Hepatocyte (in vitro differentiated cells): ENCODE measurements around the gene SLC12A1. TPM values are rescaled to one million over a fixed set of nuclear protein-coding genes. Genes with fewer than 3 reads are reported as not detected.
"Not testable (repeated sequence)": the region's sequence is repeated elsewhere in the genome, so short reads cannot be mapped to it uniquely, and the experiment has no call there.

Source experiments
- DNase-seq: peaks from one replicate; pipeline ENCODE4 v3.0.0-alpha.2; 2016; ENCODE audit warnings: low spot score
- H2AFZ ChIP-seq: fragments of 200-600 bp; sonication (generic); 2 replicates; pipeline ENCODE4 v1.6.0; 2016; ENCODE audit warnings: antibody characterized with exemption, mild to moderate bottlenecking
- H3K27ac ChIP-seq: fragments of 200-600 bp; sonication (generic); 2 replicates; pipeline ENCODE4 v1.5.1; 2016; ENCODE audit warnings: mild to moderate bottlenecking
- H3K27me3 ChIP-seq: fragments of 200-600 bp; sonication (generic); 2 replicates; pipeline ENCODE4 v1.6.1; 2016
- H3K36me3 ChIP-seq: fragments of 200-600 bp; sonication (generic); replicated peaks from 2 replicates; pipeline ENCODE4 v1.5.1; 2016; ENCODE audit warnings: low read depth; ENCODE audit not compliant: insufficient read depth
- H3K4me1 ChIP-seq: fragments of 200-600 bp; sonication (generic); 2 replicates; pipeline ENCODE4 v1.5.1; 2016; ENCODE audit warnings: mild to moderate bottlenecking, moderate library complexity; ENCODE audit not compliant: insufficient read depth
- H3K4me2 ChIP-seq: fragments of 200-600 bp; sonication (generic); 2 replicates; pipeline ENCODE4 v1.6.0; 2016
- H3K4me3 ChIP-seq: fragments of 200-600 bp; sonication (generic); 2 replicates; pipeline ENCODE4 v1.5.1; 2016; ENCODE audit warnings: mild to moderate bottlenecking
- H3K79me2 ChIP-seq: fragments of 200-600 bp; sonication (generic); 2 replicates; pipeline ENCODE4 v1.6.0; 2017; ENCODE audit warnings: mild to moderate bottlenecking
- H3K9me2 ChIP-seq: fragments of 200-600 bp; sonication (generic); replicated peaks from 2 replicates; pipeline ENCODE4 v1.6.0; 2017; ENCODE audit warnings: mild to moderate bottlenecking; ENCODE audit not compliant: insufficient read depth
- H3K9me3 ChIP-seq: fragments of 200-600 bp; sonication (generic); 2 replicates; pipeline ENCODE4 v1.5.1; 2016; ENCODE audit warnings: low read depth, mild to moderate bottlenecking
- H4K20me1 ChIP-seq: fragments of 200-600 bp; sonication (generic); 2 replicates; pipeline ENCODE4 v1.6.0; 2016; ENCODE audit warnings: mild to moderate bottlenecking; ENCODE audit not compliant: insufficient read depth, poor library complexity, severe bottlenecking
- EZH2 ChIP-seq: fragments of 200-600 bp; sonication (generic); IDR thresholded peaks from 2 replicates; pipeline ENCODE4 v1.6.1; 2016; ENCODE audit warnings: antibody characterized with exemption, mild to moderate bottlenecking, borderline replicate concordance
- EZH2phosphoT487 ChIP-seq: fragments of 200-600 bp; sonication (generic); IDR thresholded peaks from one replicate; pipeline ENCODE4 v1.6.1; 2018; ENCODE audit warnings: antibody characterized with exemption, mild to moderate bottlenecking, low read depth, moderate library complexity; ENCODE audit not compliant: unreplicated experiment, severe bottlenecking
- WGBS: methylation state at CpG from one replicate; pipeline ENCODE4 v1.1.6; 2016; ENCODE audit warnings: low lambda C conversion rate; ENCODE audit errors: missing lambda C conversion rate; 5-methylcytosine and 5-hydroxymethylcytosine counted together
- polyA plus RNA-seq: library from polyadenylated mRNA; unstranded; fragments of >200 nt; fragmentation: Nextera tagmentation; extraction: Ambion mirVana; gene quantifications from 2 replicates; pipeline ENCODE4 v1.2.1, GENCODE V29; 2016
- total RNA-seq: library from RNA; depleted of rRNA; stranded (reverse); fragments of >200 nt; gene quantifications from 2 replicates; pipeline ENCODE4 v1.2.3, GENCODE V29; 2014
- TF ChIP-seq, protein P1 (sequence below): fragments of 200-600 bp; sonication (generic); IDR thresholded peaks from 2 replicates; pipeline ENCODE4 v1.5.1; 2016; ENCODE audit warnings: antibody characterized with exemption, mild to moderate bottlenecking; ENCODE audit not compliant: poor library complexity

Gene SLC12A1
- total and polyA plus RNA-seq, 2 experiments from 2014 or later: not detected

DNA sequence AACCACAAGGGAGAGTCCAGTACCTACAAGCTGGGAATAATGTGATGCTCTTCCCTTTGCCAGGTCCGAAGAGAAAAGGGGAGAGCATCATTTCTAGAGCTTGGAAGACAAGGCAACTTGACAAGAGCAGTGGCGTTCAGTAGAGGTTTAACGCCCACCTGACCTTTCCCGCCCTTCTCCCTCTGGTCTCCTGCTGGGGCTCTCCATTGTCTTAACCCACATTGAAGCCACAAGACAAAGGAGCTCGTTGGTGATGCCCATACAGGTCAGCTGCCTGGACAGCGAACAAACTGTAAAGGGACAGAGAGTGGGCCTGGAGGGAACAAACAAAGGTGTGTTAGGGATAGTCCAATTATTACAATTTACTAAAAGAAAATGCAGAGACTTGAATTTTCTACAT, 112.0 kb downstream of the SLC12A1 start:
- Histone ChIP-seq H3K4me2 (no peak overlapping the region), H3K27ac (no peak overlapping the region), H3K9me2 (no peaks in the 10 kb centered on the region), H3K4me1 (no peaks in the 10 kb centered on the region), H4K20me1 (no peaks in the 10 kb centered on the region), H2AFZ (no peak overlapping the region), H3K27me3 (no peaks in the 10 kb centered on the region), H3K79me2 (no peaks in the 10 kb centered on the region), H3K4me3 (no peak overlapping the region), H3K36me3 (no peaks in the 10 kb centered on the region), H3K9me3 (no peaks in the 10 kb centered on the region)
- TF ChIP-seq EZH2 (no peak), EZH2phosphoT487 (no peak)
- TF ChIP-seq, protein P1, sequence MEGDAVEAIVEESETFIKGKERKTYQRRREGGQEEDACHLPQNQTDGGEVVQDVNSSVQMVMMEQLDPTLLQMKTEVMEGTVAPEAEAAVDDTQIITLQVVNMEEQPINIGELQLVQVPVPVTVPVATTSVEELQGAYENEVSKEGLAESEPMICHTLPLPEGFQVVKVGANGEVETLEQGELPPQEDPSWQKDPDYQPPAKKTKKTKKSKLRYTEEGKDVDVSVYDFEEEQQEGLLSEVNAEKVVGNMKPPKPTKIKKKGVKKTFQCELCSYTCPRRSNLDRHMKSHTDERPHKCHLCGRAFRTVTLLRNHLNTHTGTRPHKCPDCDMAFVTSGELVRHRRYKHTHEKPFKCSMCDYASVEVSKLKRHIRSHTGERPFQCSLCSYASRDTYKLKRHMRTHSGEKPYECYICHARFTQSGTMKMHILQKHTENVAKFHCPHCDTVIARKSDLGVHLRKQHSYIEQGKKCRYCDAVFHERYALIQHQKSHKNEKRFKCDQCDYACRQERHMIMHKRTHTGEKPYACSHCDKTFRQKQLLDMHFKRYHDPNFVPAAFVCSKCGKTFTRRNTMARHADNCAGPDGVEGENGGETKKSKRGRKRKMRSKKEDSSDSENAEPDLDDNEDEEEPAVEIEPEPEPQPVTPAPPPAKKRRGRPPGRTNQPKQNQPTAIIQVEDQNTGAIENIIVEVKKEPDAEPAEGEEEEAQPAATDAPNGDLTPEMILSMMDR: no peak
- DNase-seq: no peak
- 67% methylated on average over 6 of the region's 6 CpGs for WGBS

DNA sequence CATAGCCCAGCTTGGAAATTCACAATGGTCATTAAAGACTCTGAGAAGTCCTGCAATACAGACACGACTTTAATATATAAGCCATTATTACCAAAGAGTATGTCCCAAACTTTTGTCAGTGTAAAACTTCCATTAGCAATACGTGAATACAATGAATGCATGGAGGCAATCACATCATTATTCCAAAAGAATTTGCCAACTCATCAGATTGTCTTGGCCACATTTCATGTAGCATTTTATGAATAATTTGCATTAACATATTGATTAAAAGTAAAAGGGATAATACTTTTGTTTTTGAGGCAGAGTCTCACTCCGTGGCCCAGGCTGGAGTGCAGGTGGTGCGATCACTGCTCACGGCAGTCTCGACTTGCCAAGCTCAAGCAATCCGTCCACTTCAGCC, 117.2 kb downstream of the SLC12A1 start:
- TF ChIP-seq EZH2 (no peak), EZH2phosphoT487 (no peak)
- TF ChIP-seq, protein P1: no peak
- H3K79me2 ChIP-seq: no peaks in the 10 kb centered on the region
- no peak overlapping the region for H3K4me2 ChIP-seq
- no peaks in the 10 kb centered on the region for H3K9me2 ChIP-seq
- H4K20me1 ChIP-seq: no peaks in the 10 kb centered on the region
- H3K4me1 ChIP-seq: no peaks in the 10 kb centered on the region
- H3K9me3 ChIP-seq: no peaks in the 10 kb centered on the region
- H2AFZ ChIP-seq: no peak overlapping the region
- no peaks in the 10 kb centered on the region for H3K27me3 ChIP-seq
- no peak for DNase-seq
- no peaks in the 10 kb centered on the region for H3K36me3 ChIP-seq
- H3K4me3 ChIP-seq: no peak overlapping the region
- H3K27ac ChIP-seq: no peak overlapping the region
- 91% methylated on average over 7 of the region's 7 CpGs for WGBS

DNA sequence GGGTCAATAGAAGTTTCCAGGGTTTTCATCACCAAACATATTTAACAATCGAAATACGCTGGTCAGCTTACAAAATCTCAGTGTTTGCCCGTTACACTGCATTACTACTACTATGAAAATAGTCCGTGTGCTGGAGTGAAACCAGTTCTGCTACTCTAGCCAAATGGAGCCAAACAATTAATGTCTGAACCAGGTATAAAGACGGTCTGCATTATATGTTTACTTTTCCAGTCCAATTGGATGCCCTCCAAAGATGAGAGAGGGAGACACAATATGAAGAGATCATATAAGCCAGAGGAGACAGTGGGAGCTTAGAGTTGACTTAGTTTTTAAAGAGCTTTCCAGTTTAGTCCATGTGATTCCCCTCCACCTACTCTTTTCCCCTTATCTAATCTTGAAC, 118.8 kb downstream of the SLC12A1 start:
- no peak overlapping the region for H3K27ac ChIP-seq
- no peaks in the 10 kb centered on the region for H3K36me3 ChIP-seq
- no peaks in the 10 kb centered on the region for H3K27me3 ChIP-seq
- no peaks in the 10 kb centered on the region for H3K79me2 ChIP-seq
- no peak overlapping the region for H3K4me3 ChIP-seq
- 66% methylated on average over 5 of the region's 5 CpGs for WGBS
- TF ChIP-seq, protein P1: no peak
- TF ChIP-seq EZH2: no peak
- no peak for TF ChIP-seq EZH2phosphoT487
- H3K4me2 ChIP-seq: no peak overlapping the region
- no peak for DNase-seq
- H3K9me2 ChIP-seq: no peaks in the 10 kb centered on the region
- H3K4me1 ChIP-seq: no peaks in the 10 kb centered on the region
- no peaks in the 10 kb centered on the region for H3K9me3 ChIP-seq
- no peak overlapping the region for H2AFZ ChIP-seq
- no peaks in the 10 kb centered on the region for H4K20me1 ChIP-seq

DNA sequence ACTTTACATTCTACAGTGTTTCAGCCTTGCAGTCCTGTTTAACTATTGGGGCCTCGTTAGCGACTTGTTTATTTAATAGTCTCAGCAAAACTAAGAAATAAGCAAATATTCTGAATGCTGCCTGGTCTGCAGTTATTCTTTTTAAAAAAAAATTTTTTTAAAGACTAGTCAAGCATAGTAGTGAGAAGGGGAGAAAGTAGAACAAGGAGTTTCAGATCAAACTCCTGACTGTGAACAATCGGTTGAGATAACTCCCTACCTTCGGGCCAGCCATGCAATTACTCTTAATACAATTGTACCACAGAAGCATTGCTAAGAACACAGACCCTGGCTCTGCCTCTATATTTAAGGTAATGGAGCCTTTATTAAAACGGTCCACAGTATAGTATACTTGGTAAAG, 119.3 kb downstream of the SLC12A1 start:
- TF ChIP-seq, protein P1: no peak
- no peak for TF ChIP-seq EZH2
- TF ChIP-seq EZH2phosphoT487: no peak
- Histone ChIP-seq H3K4me2 (no peak overlapping the region), H3K27ac (no peak overlapping the region), H3K4me1 (no peaks in the 10 kb centered on the region), H3K9me2 (no peaks in the 10 kb centered on the region), H3K4me3 (no peak overlapping the region), H4K20me1 (no peaks in the 10 kb centered on the region), H3K79me2 (no peaks in the 10 kb centered on the region), H3K27me3 (no peaks in the 10 kb centered on the region), H3K36me3 (no peaks in the 10 kb centered on the region), H2AFZ (no peak overlapping the region), H3K9me3 (no peaks in the 10 kb centered on the region)
- no peak for DNase-seq
- 76% methylated on average over 5 of the region's 5 CpGs for WGBS

DNA sequence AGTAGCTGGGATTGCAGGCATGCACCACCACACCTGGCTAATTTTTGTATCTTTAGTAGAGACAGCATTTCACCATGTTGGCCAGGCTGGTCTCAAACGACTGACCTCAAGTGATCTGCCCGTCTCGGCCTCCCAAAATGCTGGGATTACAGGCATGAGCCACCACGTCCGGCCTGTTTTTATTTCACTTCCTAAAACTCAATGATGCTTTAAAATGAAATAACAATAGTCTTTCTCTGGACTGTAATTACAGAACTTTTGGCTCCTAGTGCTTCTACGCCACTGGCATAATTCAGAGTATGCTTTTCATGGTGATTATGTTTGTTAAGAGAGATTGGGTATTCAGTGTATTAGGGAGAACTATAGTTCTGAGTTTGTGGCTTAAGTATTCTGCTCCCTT, 120.1 kb downstream of the SLC12A1 start:
- not testable (repeated sequence) for H3K27me3 ChIP-seq, H3K4me2 ChIP-seq, H3K9me2 ChIP-seq, DNase-seq, H3K79me2 ChIP-seq, H2AFZ ChIP-seq, H3K4me1 ChIP-seq, H3K4me3 ChIP-seq, H3K9me3 ChIP-seq, H3K36me3 ChIP-seq, H4K20me1 ChIP-seq, H3K27ac ChIP-seq
- WGBS: 92% methylated on average over 6 of the region's 6 CpGs
